HepG2 (cell line): ENCODE results near the gene PSIP1. TPM values are rescaled to one million over a fixed set of nuclear protein-coding genes. Genes with fewer than 3 reads are reported as not detected.
A peak's percentile ranks its signal among the peaks of the same experiment; 100 is the strongest.

ENCODE experiments used
- ATAD3A ChIP-seq: sonication (generic); formaldehyde crosslinking; IDR thresholded peaks from 2 replicates; pipeline ENCODE4 v1.4.0; 2020; ENCODE audit warnings: missing genetic modification reagents
- FOXO1 ChIP-seq: sonication (generic); formaldehyde crosslinking; IDR thresholded peaks from 2 replicates; pipeline ENCODE4 v1.4.0; 2020; ENCODE audit warnings: missing genetic modification reagents
- HOXD1 ChIP-seq: sonication (generic); formaldehyde crosslinking; IDR thresholded peaks from 2 replicates; pipeline ENCODE4 v1.5.0; 2020; ENCODE audit warnings: missing genetic modification reagents
- MYNN ChIP-seq: sonication (generic); formaldehyde crosslinking; IDR thresholded peaks from 2 replicates; pipeline ENCODE4 v1.4.0; 2020; ENCODE audit warnings: mild to moderate bottlenecking, low read depth, missing genetic modification reagents
- NCOA1 ChIP-seq: sonication (generic); formaldehyde crosslinking; IDR thresholded peaks from 2 replicates; pipeline ENCODE4 v1.9.0; 2021; ENCODE audit warnings: missing genetic modification reagents
- PATZ1 ChIP-seq: sonication (generic); formaldehyde crosslinking; IDR thresholded peaks from 2 replicates; pipeline ENCODE4 v1.4.0; 2020; ENCODE audit warnings: missing genetic modification reagents
- PREB ChIP-seq: sonication (generic); formaldehyde crosslinking; IDR thresholded peaks from 2 replicates; pipeline ENCODE4 v1.4.0; 2020; ENCODE audit warnings: missing genetic modification reagents
- SP5 ChIP-seq: IDR thresholded peaks from 2 replicates; pipeline ENCODE4 v1.6.1; 2016; ENCODE audit warnings: low read depth, borderline replicate concordance
- THYN1 ChIP-seq: sonication (generic); formaldehyde crosslinking; IDR thresholded peaks from 2 replicates; pipeline ENCODE4 v1.8.1; 2023; ENCODE audit warnings: low read depth, mild to moderate bottlenecking, moderate library complexity, missing genetic modification reagents, borderline replicate concordance
- TOE1 ChIP-seq: sonication (generic); formaldehyde crosslinking; IDR thresholded peaks from 2 replicates; pipeline ENCODE4 v1.4.0; 2020; ENCODE audit warnings: mild to moderate bottlenecking, missing genetic modification reagents
- ZBTB21 ChIP-seq: sonication (generic); formaldehyde crosslinking; IDR thresholded peaks from 2 replicates; pipeline ENCODE4 v1.4.0; 2020; ENCODE audit warnings: missing genetic modification reagents
- ZBTB26 ChIP-seq: IDR thresholded peaks from 2 replicates; pipeline ENCODE4 v1.6.1; 2016; ENCODE audit warnings: missing compliant biosample characterization, missing genetic modification reagents, borderline replicate concordance
- ZNF318 ChIP-seq: sonication (generic); formaldehyde crosslinking; IDR thresholded peaks from 2 replicates; pipeline ENCODE4 v1.4.0; 2020; ENCODE audit warnings: mild to moderate bottlenecking, missing genetic modification reagents
- ZNF468 ChIP-seq: sonication (generic); formaldehyde crosslinking; IDR thresholded peaks from 2 replicates; pipeline ENCODE4 v1.8.0; 2022; ENCODE audit warnings: mild to moderate bottlenecking, moderate library complexity, missing genetic modification reagents
- ZNF782 ChIP-seq: sonication (generic); formaldehyde crosslinking; IDR thresholded peaks from 2 replicates; pipeline ENCODE4 v1.4.0; 2020; ENCODE audit warnings: missing genetic modification reagents, mild to moderate bottlenecking, borderline replicate concordance
- polyA plus RNA-seq, 8 experiments: library from polyadenylated mRNA; depleted of rRNA in 3 of 8; stranded (reverse) in 7 of 8; unstranded in 1 of 8; fragments of >200 nt; fragmentation: Illumina TruSeq in 4 of 8; extraction: Trizol in 4 of 8; gene quantifications; 2 replicates each; pipeline versions ENCODE4 v1.2.1 to v1.2.3, GENCODE V29; 2011 to 2016; ENCODE audit warnings: low read depth in 4 of 8, missing spikeins in 1 of 8, mixed read lengths in 1 of 8; ENCODE audit not compliant: insufficient read depth in 1 of 8
- total RNA-seq, 5 experiments: library from RNA; depleted of rRNA; stranded (reverse); fragments of >200 nt; fragmentation: Illumina TruSeq; extraction: Trizol; gene quantifications; 2 replicates each; pipeline ENCODE4 v1.2.3, GENCODE V29; 2016; ENCODE audit warnings: low read depth in 1 of 5

The PSIP1 gene
- total and polyA plus RNA-seq, 2 of the 13 experiments (the other 11 are each of a cell fraction or from before 2014, with no cell fraction given) = 12.6 to 46.4 TPM

GRCh38 chr9:15552636-15553527, 42.1 kb upstream of the PSIP1 start, which contains the start of gene CCDC171 (continued):
- TF ChIP-seq ZBTB26 (CRISPR knock-in tag) (no peak), ZNF782 (CRISPR knock-in tag) (0 out of 2 replicates have a peak, but pooled peaks have one; percentile 10), MYNN (CRISPR knock-in tag) (no peak), ZBTB21 (no peak), PATZ1 (CRISPR knock-in tag) (peak; percentile 49; the same call in 1 of the 2 replicates), SP5 (CRISPR knock-in tag) (peak; percentile 12; the same call in 1 of the 2 replicates), THYN1 (no peak), FOXO1 (0 out of 2 replicates have a peak, but pooled peaks have one; percentile 8), NCOA1 (CRISPR knock-in tag) (0 out of 2 replicates have a peak, but pooled peaks have one; percentile 22), ATAD3A (CRISPR knock-in tag) (no peak), PREB (CRISPR knock-in tag) (0 out of 2 replicates have a peak, but pooled peaks have one; percentile 88), HOXD1 (CRISPR knock-in tag) (0 out of 2 replicates have a peak, but pooled peaks have one; percentile 67), ZNF468 (no peak), ZNF318 (CRISPR knock-in tag) (no peak), TOE1 (CRISPR knock-in tag) (peak; percentile 79; the same call in 1 of the 2 replicates)
